NCI-H2171 treated with DMSO at 0.1 percent for 48 hours (cell line): ENCODE results near the gene MARCO.
"Not testable (repeated sequence)": the region's sequence is repeated elsewhere in the genome, so short reads cannot be mapped to it uniquely, and the experiment has no call there.

Source experiments
- DNase-seq: peaks from one replicate; lab custom pipeline; 2025; lab: John Stamatoyannopoulos, UW

Gene MARCO

GRCh38 chr2:118929059-118929458 is 12.9 kb upstream of the MARCO start:
- no peak for DNase-seq

GRCh38 chr2:118932949-118933348 is 9.0 kb upstream of the MARCO start:
- DNase-seq = no peak

GRCh38 chr2:118936306-118936705 is 5.7 kb upstream of the MARCO start:
- no peak for DNase-seq

GRCh38 chr2:118936936-118937335 is 5.1 kb upstream of the MARCO start:
- DNase-seq = no peak

- DNase-seq = no peak
Measured at GRCh38 chr2:118937817-118938216, 4.2 kb upstream of the MARCO start.

- DNase-seq = no peak
Measured at GRCh38 chr2:118939994-118940393, 2.0 kb upstream of the MARCO start.

- DNase-seq = no peak
Measured at GRCh38 chr2:118940486-118941120, 1.4 kb upstream of the MARCO start.

- no peak for DNase-seq
Measured at GRCh38 chr2:118943286-118943685, 1.3 kb downstream of the MARCO start.

GRCh38 chr2:118945881-118946280 is 3.9 kb downstream of the MARCO start:
- DNase-seq = no peak

GRCh38 chr2:118948266-118948665 is 6.3 kb downstream of the MARCO start:
- DNase-seq = not testable (repeated sequence)

GRCh38 chr2:118954297-118955060 is 12.5 kb downstream of the MARCO start:
- no peak for DNase-seq

- DNase-seq = no peak
Measured at GRCh38 chr2:118965737-118966136, 23.7 kb downstream of the MARCO start.

- no peak for DNase-seq
Measured at GRCh38 chr2:118967124-118967880, 25.3 kb downstream of the MARCO start.

GRCh38 chr2:118968042-118968441 is 26.0 kb downstream of the MARCO start:
- DNase-seq = no peak

GRCh38 chr2:118968961-118969733 is 27.2 kb downstream of the MARCO start:
- no peak for DNase-seq

- DNase-seq = no peak
Measured at GRCh38 chr2:118969734-118970395, 27.9 kb downstream of the MARCO start.

- DNase-seq = no peak
Measured at GRCh38 chr2:118970396-118971135, 28.6 kb downstream of the MARCO start.

GRCh38 chr2:118971245-118972122 is 29.5 kb downstream of the MARCO start:
- DNase-seq = no peak

GRCh38 chr2:118973542-118973951 is 31.6 kb downstream of the MARCO start:
- DNase-seq = no peak
